ENCODE measurements around the gene ATOSA.

DNA sequence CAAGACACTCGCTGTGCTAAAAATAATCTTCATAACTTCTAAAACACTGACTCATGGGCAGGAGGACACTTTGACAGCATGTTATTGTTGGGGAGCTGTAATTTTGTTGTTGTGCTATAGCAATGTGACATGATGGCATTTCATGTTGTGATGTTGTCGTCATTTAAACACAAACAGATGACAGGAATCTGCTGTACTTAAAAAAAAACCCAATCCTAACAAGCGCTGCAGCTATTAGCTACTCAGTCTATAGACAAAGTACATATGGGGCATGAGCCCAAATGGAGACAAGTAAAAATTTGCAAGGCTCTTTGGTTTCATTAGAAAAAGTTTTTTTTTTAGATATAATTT, 828 bp upstream of the ATOSA start:
- TF ChIP-seq, protein P1, sequence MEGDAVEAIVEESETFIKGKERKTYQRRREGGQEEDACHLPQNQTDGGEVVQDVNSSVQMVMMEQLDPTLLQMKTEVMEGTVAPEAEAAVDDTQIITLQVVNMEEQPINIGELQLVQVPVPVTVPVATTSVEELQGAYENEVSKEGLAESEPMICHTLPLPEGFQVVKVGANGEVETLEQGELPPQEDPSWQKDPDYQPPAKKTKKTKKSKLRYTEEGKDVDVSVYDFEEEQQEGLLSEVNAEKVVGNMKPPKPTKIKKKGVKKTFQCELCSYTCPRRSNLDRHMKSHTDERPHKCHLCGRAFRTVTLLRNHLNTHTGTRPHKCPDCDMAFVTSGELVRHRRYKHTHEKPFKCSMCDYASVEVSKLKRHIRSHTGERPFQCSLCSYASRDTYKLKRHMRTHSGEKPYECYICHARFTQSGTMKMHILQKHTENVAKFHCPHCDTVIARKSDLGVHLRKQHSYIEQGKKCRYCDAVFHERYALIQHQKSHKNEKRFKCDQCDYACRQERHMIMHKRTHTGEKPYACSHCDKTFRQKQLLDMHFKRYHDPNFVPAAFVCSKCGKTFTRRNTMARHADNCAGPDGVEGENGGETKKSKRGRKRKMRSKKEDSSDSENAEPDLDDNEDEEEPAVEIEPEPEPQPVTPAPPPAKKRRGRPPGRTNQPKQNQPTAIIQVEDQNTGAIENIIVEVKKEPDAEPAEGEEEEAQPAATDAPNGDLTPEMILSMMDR (IDR thresholded peaks at IDR 0.05; ENCODE audit: low read depth, low read length, missing input control), result no peak
- TF ChIP-seq, protein P2, sequence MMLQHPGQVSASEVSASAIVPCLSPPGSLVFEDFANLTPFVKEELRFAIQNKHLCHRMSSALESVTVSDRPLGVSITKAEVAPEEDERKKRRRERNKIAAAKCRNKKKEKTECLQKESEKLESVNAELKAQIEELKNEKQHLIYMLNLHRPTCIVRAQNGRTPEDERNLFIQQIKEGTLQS (IDR thresholded peaks at IDR 0.05), result no peak
- TF ChIP-seq RAD21 (IDR thresholded peaks at IDR 0.05) (no peak), GABPA (IDR thresholded peaks at IDR 0.05 in 1 of 2, conservative IDR thresholded peaks at IDR 0.05 in 1 of 2) (no peak), EGR1 (IDR thresholded peaks at IDR 0.05; ENCODE audit: low read depth in 2 of 2) (no peak), FOXA1 (IDR thresholded peaks at IDR 0.05) (no peak), SP1 (IDR thresholded peaks at IDR 0.05) (no peak), YY1 (IDR thresholded peaks at IDR 0.05) (no peak)
- TF ChIP-seq, protein P3, sequence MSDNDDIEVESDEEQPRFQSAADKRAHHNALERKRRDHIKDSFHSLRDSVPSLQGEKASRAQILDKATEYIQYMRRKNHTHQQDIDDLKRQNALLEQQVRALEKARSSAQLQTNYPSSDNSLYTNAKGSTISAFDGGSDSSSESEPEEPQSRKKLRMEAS (IDR thresholded peaks at IDR 0.05), result no peak
- TF ChIP-seq, protein P4, sequence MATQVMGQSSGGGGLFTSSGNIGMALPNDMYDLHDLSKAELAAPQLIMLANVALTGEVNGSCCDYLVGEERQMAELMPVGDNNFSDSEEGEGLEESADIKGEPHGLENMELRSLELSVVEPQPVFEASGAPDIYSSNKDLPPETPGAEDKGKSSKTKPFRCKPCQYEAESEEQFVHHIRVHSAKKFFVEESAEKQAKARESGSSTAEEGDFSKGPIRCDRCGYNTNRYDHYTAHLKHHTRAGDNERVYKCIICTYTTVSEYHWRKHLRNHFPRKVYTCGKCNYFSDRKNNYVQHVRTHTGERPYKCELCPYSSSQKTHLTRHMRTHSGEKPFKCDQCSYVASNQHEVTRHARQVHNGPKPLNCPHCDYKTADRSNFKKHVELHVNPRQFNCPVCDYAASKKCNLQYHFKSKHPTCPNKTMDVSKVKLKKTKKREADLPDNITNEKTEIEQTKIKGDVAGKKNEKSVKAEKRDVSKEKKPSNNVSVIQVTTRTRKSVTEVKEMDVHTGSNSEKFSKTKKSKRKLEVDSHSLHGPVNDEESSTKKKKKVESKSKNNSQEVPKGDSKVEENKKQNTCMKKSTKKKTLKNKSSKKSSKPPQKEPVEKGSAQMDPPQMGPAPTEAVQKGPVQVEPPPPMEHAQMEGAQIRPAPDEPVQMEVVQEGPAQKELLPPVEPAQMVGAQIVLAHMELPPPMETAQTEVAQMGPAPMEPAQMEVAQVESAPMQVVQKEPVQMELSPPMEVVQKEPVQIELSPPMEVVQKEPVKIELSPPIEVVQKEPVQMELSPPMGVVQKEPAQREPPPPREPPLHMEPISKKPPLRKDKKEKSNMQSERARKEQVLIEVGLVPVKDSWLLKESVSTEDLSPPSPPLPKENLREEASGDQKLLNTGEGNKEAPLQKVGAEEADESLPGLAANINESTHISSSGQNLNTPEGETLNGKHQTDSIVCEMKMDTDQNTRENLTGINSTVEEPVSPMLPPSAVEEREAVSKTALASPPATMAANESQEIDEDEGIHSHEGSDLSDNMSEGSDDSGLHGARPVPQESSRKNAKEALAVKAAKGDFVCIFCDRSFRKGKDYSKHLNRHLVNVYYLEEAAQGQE (IDR thresholded peaks at IDR 0.05), result no peak

Measured in liver (tissue), 3 donors.